Neural crest cell (in vitro differentiated cells): Measurements from ENCODE around the gene PCSK5. TPM values are rescaled to one million over a fixed set of nuclear protein-coding genes. Genes with fewer than 3 reads are reported as not detected.
A peak's percentile ranks its signal among the peaks of the same experiment; 100 is the strongest.

Experiments
- DNase-seq: peaks from one replicate; pipeline ENCODE4 v3.0.0; 2021; ENCODE audit warnings: low read depth, mixed read lengths, low spot score
- H3K27ac Mint-ChIP-seq: one replicate; pipeline ENCODE4 v1.8.0; 2021; ENCODE audit warnings: mild to moderate bottlenecking, mixed read lengths; ENCODE audit not compliant: unreplicated experiment
- H3K27me3 Mint-ChIP-seq: 2 replicates; pipeline ENCODE4 v1.8.0; 2021; ENCODE audit warnings: low read depth, mild to moderate bottlenecking, mixed read lengths
- H3K36me3 Mint-ChIP-seq: 2 replicates; pipeline ENCODE4 v1.8.0; 2021; ENCODE audit warnings: low read depth, mild to moderate bottlenecking, mixed read lengths
- H3K4me1 Mint-ChIP-seq: 2 replicates; pipeline ENCODE4 v1.8.0; 2021; ENCODE audit warnings: mixed read lengths
- H3K4me3 Mint-ChIP-seq: one replicate; pipeline ENCODE4 v1.8.0; 2021; ENCODE audit warnings: mild to moderate bottlenecking, mixed read lengths
- H3K9me3 Mint-ChIP-seq: 2 replicates; pipeline ENCODE4 v1.8.0; 2021; ENCODE audit warnings: mixed read lengths
- CTCF ChIP-seq: fragments of 200-600 bp; sonication (generic); conservative IDR thresholded peaks from 2 replicates; pipeline ENCODE4 v1.5.0; 2021; ENCODE audit warnings: antibody characterized with exemption, mild to moderate bottlenecking
- total RNA-seq: library from RNA; stranded (reverse); gene quantifications from 2 replicates; pipeline ENCODE4 v1.2.1, GENCODE V29; 2021

PCSK5 gene
- total RNA-seq, 1 donor from 2014 or later, result 3.1 TPM

DNA sequence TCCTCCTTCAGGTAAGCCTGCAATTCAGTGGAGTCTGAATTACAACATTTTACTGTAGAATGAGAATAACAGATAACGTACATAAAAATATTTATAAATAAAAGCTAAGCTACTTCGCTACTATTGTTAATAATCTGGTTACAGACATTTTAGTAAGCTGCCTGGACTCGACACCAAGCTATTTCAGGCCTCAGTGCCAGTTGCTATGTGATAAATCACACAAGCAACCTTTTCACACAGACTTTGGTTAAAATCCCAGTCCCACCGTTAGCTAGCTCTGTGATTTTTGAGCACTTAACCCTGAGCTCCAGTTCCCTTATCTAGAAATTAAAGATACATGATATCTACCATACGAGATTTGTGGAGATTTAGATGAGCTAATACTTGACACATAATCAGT is 403.8 kb downstream of the PCSK5 start:
- Mint-ChIP-seq H3K36me3 (no peaks in the 10 kb centered on the region), H3K4me3 (no peak overlapping the region), H3K27ac (no peak overlapping the region), H3K9me3 (no peaks in the 10 kb centered on the region), H3K27me3 (peaks cover 4% of the 10 kb centered on the region), H3K4me1 (no peaks in the 10 kb centered on the region)
- no peak for DNase-seq
- no peak for TF ChIP-seq CTCF

DNA sequence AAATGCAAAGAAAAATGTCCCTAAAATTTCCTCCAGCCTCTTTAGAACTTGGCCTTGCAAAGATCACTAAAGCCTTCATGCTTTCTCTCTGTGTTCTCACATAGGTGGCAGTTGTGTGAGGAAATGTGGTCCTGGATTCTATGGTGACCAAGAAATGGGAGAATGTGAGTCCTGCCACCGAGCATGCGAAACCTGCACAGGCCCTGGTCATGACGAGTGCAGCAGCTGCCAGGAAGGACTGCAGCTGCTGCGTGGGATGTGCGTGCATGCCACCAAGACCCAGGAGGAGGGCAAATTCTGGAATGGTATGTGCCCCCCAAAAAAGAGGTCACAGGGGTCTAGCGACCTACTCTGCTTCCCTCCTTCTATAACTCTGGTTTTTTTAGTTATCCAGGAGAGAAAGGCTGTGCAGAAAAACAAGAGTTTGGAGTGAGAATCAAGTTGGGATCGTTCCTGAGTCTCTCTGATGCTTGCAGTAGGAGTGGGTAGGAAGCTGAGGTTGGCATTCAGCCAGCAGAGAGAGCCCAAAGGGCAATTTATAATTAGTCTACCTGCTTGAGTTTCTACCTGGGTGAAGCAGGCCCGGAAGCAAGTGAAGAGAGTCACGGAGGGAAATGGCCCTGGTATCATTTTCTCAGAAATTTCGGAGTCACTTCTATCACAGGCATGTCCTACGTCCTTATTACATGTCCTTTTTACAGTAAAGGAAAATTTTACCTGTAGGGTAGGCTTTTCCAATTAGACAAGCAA is 406.3 kb downstream of the PCSK5 start:
- no peaks in the 10 kb centered on the region for H3K36me3 Mint-ChIP-seq
- no peak overlapping the region for H3K27ac Mint-ChIP-seq
- no peak overlapping the region for H3K4me3 Mint-ChIP-seq
- no peaks in the 10 kb centered on the region for H3K4me1 Mint-ChIP-seq
- DNase-seq, result no peak
- no peaks in the 10 kb centered on the region for H3K9me3 Mint-ChIP-seq
- TF ChIP-seq CTCF, result no peak
- peaks cover 4% of the 10 kb centered on the region for H3K27me3 Mint-ChIP-seq

GRCh38 chr9:76297721-76298239 is 407.3 kb downstream of the PCSK5 start:
- H3K9me3 Mint-ChIP-seq, result no peaks in the 10 kb centered on the region
- H3K36me3 Mint-ChIP-seq, result no peaks in the 10 kb centered on the region
- no peak overlapping the region for H3K4me3 Mint-ChIP-seq
- TF ChIP-seq CTCF, result no peak
- DNase-seq, result no peak
- H3K27me3 Mint-ChIP-seq, result peaks cover 4% of the 10 kb centered on the region
- peak overlapping the region; percentile 14 for H3K27ac Mint-ChIP-seq
- H3K4me1 Mint-ChIP-seq, result no peaks in the 10 kb centered on the region

DNA sequence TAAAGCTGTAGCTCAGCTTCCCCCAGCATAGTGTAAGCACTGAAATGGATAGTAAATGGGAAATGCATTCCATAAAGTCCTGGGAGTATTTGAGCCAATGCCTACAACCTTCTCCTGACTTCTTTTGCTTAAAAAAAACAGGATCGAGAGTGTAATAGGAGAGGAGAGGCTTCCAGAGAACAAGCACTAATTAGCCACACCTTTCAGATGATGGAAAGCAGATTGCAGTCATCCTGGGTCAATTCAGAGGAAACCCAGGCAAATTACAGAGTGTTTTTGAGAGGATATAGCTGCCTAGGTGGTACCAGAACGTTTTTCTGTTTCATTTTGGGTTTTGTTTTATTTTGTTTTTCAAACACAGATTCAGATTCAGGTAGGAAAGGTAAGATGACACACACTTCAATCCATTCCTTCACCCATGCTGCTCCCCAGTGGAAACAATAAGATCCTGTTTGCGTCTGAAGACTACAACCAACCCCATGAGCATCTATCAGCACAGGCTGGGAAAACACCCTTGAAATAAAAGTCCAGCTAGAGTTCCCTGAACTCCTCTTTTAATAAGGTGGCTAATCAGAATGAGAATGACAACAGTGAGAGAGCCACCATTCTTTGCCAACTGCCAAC is 408.2 kb downstream of the PCSK5 start:
- Mint-ChIP-seq H3K36me3 (no peaks in the 10 kb centered on the region), H3K9me3 (no peaks in the 10 kb centered on the region), H3K4me1 (no peaks in the 10 kb centered on the region), H3K27me3 (peaks cover 4% of the 10 kb centered on the region), H3K4me3 (no peak overlapping the region), H3K27ac (no peak overlapping the region)
- no peak for DNase-seq
- no peak for TF ChIP-seq CTCF

GRCh38 chr9:76302543-76302942 is 412.1 kb downstream of the PCSK5 start:
- Mint-ChIP-seq H3K36me3 (no peaks in the 10 kb centered on the region), H3K9me3 (no peaks in the 10 kb centered on the region), H3K4me1 (no peaks in the 10 kb centered on the region), H3K27ac (no peak overlapping the region), H3K4me3 (no peak overlapping the region), H3K27me3 (peaks cover 4% of the 10 kb centered on the region)
- no peak for TF ChIP-seq CTCF
- DNase-seq, result no peak
